OCI-LY7 (cell line): Measurements from ENCODE around the gene FIGNL2. TPM values are rescaled to one million over a fixed set of nuclear protein-coding genes. Genes with fewer than 3 reads are reported as not detected.

Experiments used
- BruUV-seq: library from RNA; stranded (reverse); fragments of 400-500 nt; replicated peaks from 2 replicates; lab custom pipeline; 2021; lab: Mats Ljungman, UMichigan
- CTCF ChIA-PET: fragments of 300-600 bp; sonication (Branson Sonifier 250); formaldehyde crosslinking; loops from one replicate; lab custom pipeline; 2022; ENCODE audit warnings: antibody characterized with exemption; ENCODE audit not compliant: unreplicated experiment; lab: Charles Lee
- POLR2A ChIA-PET: fragments of 300-600 bp; sonication (Branson Sonifier 250); formaldehyde crosslinking; loops from one replicate; lab custom pipeline; 2022; ENCODE audit warnings: antibody characterized with exemption; lab: Charles Lee
- DNase-seq: peaks from one replicate; pipeline ENCODE4 v3.0.0-alpha.2; 2015; ENCODE audit warnings: low spot score
- H2AFZ ChIP-seq: fragments of 200-600 bp; sonication (generic), shearing (Covaris generic); 2 replicates; pipeline ENCODE4 v1.6.1; 2014; ENCODE audit warnings: mild to moderate bottlenecking, antibody characterized with exemption, low read length, moderate library complexity
- H3K27ac ChIP-seq: fragments of 200-600 bp; sonication (generic); 2 replicates; pipeline ENCODE4 v1.5.1; 2014; ENCODE audit warnings: mixed run types, low read depth, mild to moderate bottlenecking, moderate library complexity, low read length, inconsistent platforms; ENCODE audit not compliant: poor library complexity, severe bottlenecking
- H3K36me3 ChIP-seq: fragments of 200-600 bp; sonication (generic); 2 replicates; pipeline ENCODE4 v1.6.1; 2014; ENCODE audit warnings: mild to moderate bottlenecking, antibody characterized with exemption, low read length, moderate library complexity, mixed read lengths; ENCODE audit not compliant: insufficient read depth
- H3K4me1 ChIP-seq: fragments of 200-600 bp; sonication (generic); 2 replicates; pipeline ENCODE4 v1.5.1; 2014; ENCODE audit warnings: mild to moderate bottlenecking, low read length; ENCODE audit not compliant: insufficient read depth, poor library complexity, severe bottlenecking
- H3K4me2 ChIP-seq: fragments of 200-600 bp; sonication (generic); 2 replicates; pipeline ENCODE4 v1.6.1; 2014; ENCODE audit warnings: mild to moderate bottlenecking, low read length
- H3K4me3 ChIP-seq: fragments of 200-600 bp; sonication (generic); 2 replicates; pipeline ENCODE4 v1.5.1; 2014; ENCODE audit warnings: mild to moderate bottlenecking, low read depth, low read length; ENCODE audit not compliant: poor library complexity, severe bottlenecking
- H3K79me2 ChIP-seq: fragments of 200-600 bp; sonication (generic); 2 replicates; pipeline ENCODE4 v1.6.1; 2016; ENCODE audit warnings: low read depth, mild to moderate bottlenecking, low read length, moderate library complexity, mixed read lengths; ENCODE audit not compliant: insufficient read depth
- H3K9me2 ChIP-seq: fragments of 200-600 bp; sonication (generic); 2 replicates; pipeline ENCODE4 v1.6.1; 2016; ENCODE audit warnings: mild to moderate bottlenecking, low read length, mixed read lengths; ENCODE audit not compliant: insufficient read depth
- H3K9me3 ChIP-seq: fragments of 200-600 bp; sonication (generic); 2 replicates; pipeline ENCODE4 v1.6.1; 2014; ENCODE audit warnings: mild to moderate bottlenecking, mixed run types, low read length, mixed read lengths
- H4K20me1 ChIP-seq: fragments of 200-600 bp; sonication (generic); 2 replicates; pipeline ENCODE4 v1.6.1; 2014; ENCODE audit warnings: mild to moderate bottlenecking, antibody characterized with exemption, low read length, moderate library complexity, mixed read lengths; ENCODE audit not compliant: insufficient read depth
- CTCF ChIP-seq: fragments of 200-600 bp; sonication (generic); conservative IDR thresholded peaks from 2 replicates; pipeline ENCODE4 v1.5.1; 2014; ENCODE audit warnings: mild to moderate bottlenecking, antibody characterized with exemption, low read length, moderate library complexity, mixed read lengths
- EZH2phosphoT487 ChIP-seq: fragments of 200-600 bp; sonication (generic); IDR thresholded peaks from 2 replicates; pipeline ENCODE4 v1.6.1; 2018; ENCODE audit warnings: low read depth, borderline replicate concordance, mild to moderate bottlenecking, mixed run types, antibody characterized with exemption, low read length, moderate library complexity, mixed read lengths
- intact Hi-C: fragments of 100-400 bp; cut with micrococcal nuclease; formaldehyde crosslinking; loops from one replicate; pipeline ENCODE4 v1.10.0; 2022; ENCODE audit not compliant: unreplicated experiment
- total RNA-seq, 2 experiments: library from RNA; depleted of rRNA in 1 of 2; stranded (reverse); fragments of >200 nt in 1 of 2; shearing (Covaris generic) in 1 of 2; gene quantifications; 2 replicates each; pipeline ENCODE4 v1.2.3, GENCODE V29; 2014 to 2022

Gene FIGNL2
- total RNA-seq, 2 experiments from 2014 or later: not detected

DNA sequence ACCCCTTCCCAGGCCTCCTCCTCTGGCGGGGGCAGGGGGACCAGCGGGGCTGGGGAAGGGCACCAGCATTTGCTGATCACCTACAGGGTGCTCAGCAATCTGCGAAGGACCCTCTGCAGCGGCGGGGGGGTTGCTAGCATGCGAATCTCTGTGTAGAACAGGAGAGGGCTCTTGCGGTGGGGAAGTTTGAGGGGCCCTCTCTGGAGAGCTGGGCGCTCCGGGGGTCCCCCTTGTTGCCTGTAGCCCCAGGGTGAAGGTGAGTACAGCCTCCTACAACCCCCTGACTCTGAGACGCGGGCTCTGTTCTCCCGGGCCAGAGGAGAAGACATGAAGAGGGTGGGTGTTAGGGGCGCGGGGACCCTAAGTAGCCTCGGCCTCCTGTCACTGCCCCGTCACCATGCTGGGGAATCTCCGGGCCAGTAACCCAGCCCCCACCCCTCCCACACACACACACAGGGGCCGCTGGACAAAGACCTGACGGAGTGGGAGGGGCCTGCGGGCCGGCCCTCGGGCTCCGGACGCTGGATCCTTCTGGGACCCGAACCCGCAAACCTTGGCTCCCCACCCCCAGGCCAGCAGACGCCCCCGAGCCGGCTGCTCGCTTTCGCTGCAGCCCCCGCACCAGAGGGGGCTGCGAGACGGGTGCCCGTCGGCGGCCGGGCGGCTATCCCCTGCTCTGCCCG is 734 bp downstream of the FIGNL2 start:
- Histone ChIP-seq H3K4me3 (no peak overlapping the region), H3K36me3 (no peaks in the 10 kb centered on the region), H3K9me3 (no peaks in the 10 kb centered on the region), H4K20me1 (no peaks in the 10 kb centered on the region), H2AFZ (no peak overlapping the region), H3K79me2 (no peaks in the 10 kb centered on the region), H3K4me1 (no peaks in the 10 kb centered on the region), H3K9me2 (no peaks in the 10 kb centered on the region), H3K27ac (no peak overlapping the region), H3K4me2 (no peak overlapping the region)
- POLR2A ChIA-PET: no interaction called here
- BruUV-seq: no TSS peak
- no peak for TF ChIP-seq EZH2phosphoT487
- no peak for TF ChIP-seq CTCF
- CTCF ChIA-PET: no interaction called here
- intact Hi-C loops: no loop called here
- DNase-seq: no peak

DNA sequence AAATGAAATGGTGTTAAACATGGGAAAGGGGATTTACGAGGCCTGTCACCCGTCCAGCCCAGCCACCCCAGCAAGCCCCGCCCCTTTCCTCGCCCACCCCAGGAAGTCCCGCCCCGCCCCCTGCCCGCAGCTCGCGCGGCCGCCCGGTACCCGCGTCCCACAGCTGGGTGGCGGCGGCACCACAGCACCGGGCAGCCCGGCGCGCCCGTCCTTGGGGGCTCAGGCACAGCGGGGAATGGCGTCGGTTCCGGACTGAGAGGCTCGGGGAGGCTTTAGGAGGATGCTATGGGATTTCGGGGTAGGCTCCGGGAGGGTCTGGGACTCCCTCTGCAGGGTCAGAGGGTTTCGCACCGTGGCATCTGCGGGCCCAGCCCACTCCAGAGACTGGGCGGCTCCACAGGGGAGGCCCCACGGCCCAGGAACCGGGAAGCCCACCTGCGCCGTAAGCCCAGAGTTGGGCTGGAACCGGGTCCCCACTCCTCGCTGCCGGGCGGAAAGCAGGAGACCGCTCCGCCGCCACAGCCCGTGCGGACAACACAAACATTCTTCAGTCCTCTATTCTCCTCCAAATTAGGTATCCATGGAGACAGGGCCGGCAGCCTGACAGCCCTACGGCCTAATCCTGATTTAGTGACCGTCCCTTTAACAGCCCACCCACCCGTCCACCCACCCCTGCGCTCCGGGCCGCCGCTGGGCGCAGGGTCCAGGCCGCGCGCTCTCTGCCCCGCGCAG is 1.4 kb downstream of the FIGNL2 start:
- Histone ChIP-seq H3K9me3 (no peaks in the 10 kb centered on the region), H3K36me3 (no peaks in the 10 kb centered on the region), H3K27ac (no peak overlapping the region), H3K4me2 (no peak overlapping the region), H2AFZ (no peak overlapping the region), H4K20me1 (no peaks in the 10 kb centered on the region), H3K9me2 (no peaks in the 10 kb centered on the region), H3K79me2 (no peaks in the 10 kb centered on the region), H3K4me3 (no peak overlapping the region), H3K4me1 (no peaks in the 10 kb centered on the region)
- no TSS peak for BruUV-seq
- no peak for DNase-seq
- TF ChIP-seq EZH2phosphoT487 (no peak), CTCF (no peak)
- ChIA-PET POLR2A (no interaction called here), CTCF (no interaction called here)
- intact Hi-C loops: no loop called here

- Histone ChIP-seq H3K79me2 (no peaks in the 10 kb centered on the region), H3K9me3 (no peaks in the 10 kb centered on the region), H4K20me1 (no peaks in the 10 kb centered on the region), H3K4me3 (no peak overlapping the region), H2AFZ (no peak overlapping the region), H3K27ac (no peak overlapping the region), H3K4me1 (no peaks in the 10 kb centered on the region), H3K36me3 (no peaks in the 10 kb centered on the region), H3K9me2 (no peaks in the 10 kb centered on the region), H3K4me2 (no peak overlapping the region)
- ChIA-PET CTCF (no interaction called here), POLR2A (no interaction called here)
- no TSS peak for BruUV-seq
- no peak for TF ChIP-seq CTCF
- TF ChIP-seq EZH2phosphoT487: no peak
- intact Hi-C loops: no loop called here
- no peak for DNase-seq
These were observed 2.2 kb downstream of the FIGNL2 start for GRCh38 chr12:51846271-51846691.
